Parathyroid adenoma (tissue), 2 donors: Measurements from ENCODE around the gene TOMM70.

Experiments used
- H2AFZ ChIP-seq: fragments of 300-600 bp; sonication (generic); one replicate; pipeline ENCODE4 v1.7.0; 2017; ENCODE audit warnings: antibody characterized with exemption, mild to moderate bottlenecking
- H3K27ac ChIP-seq: fragments of 300-600 bp; sonication (generic); one replicate; pipeline ENCODE4 v1.7.0; 2017
- H3K27me3 ChIP-seq: fragments of 300-600 bp; sonication (generic); one replicate; pipeline ENCODE4 v1.7.0; 2017; ENCODE audit warnings: low read length; ENCODE audit not compliant: control insufficient read depth, insufficient read depth
- H3K36me3 ChIP-seq: fragments of 300-600 bp; sonication (generic); one replicate; pipeline ENCODE4 v1.7.0; 2017; ENCODE audit warnings: low read length; ENCODE audit not compliant: control insufficient read depth, insufficient read depth
- H3K4me1 ChIP-seq: fragments of 300-600 bp; sonication (generic); one replicate; pipeline ENCODE4 v1.7.0; 2017; ENCODE audit warnings: control low read depth
- H3K4me2 ChIP-seq: fragments of 300-600 bp; sonication (generic); one replicate; pipeline ENCODE4 v1.7.0; 2017; ENCODE audit warnings: low read length
- H3K4me3 ChIP-seq: fragments of 300-600 bp; sonication (generic); one replicate; pipeline ENCODE4 v1.7.0; 2017; ENCODE audit warnings: low read depth, low read length
- H3K79me2 ChIP-seq: fragments of 300-600 bp; sonication (generic); one replicate; pipeline ENCODE4 v1.7.0; 2017; ENCODE audit warnings: control low read depth
- H3K9ac ChIP-seq: fragments of 300-600 bp; sonication (generic); one replicate; pipeline ENCODE4 v1.7.0; 2017; ENCODE audit warnings: mild to moderate bottlenecking
- H3K9me3 ChIP-seq: fragments of 300-600 bp; sonication (generic); one replicate; pipeline ENCODE4 v1.7.0; 2017; ENCODE audit warnings: low read length; ENCODE audit not compliant: control insufficient read depth
- TF ChIP-seq, protein P1 (sequence below): fragments of 300-600 bp; sonication (generic); IDR thresholded peaks from one replicate; pipeline ENCODE4 v1.7.0; 2017; ENCODE audit warnings: antibody characterized with exemption, mild to moderate bottlenecking
- donor health status: primary hyperparathyroidism.

TOMM70 gene

GRCh38 chr3:100423611-100424010, 22.7 kb upstream of the TOMM70 start:
- Histone ChIP-seq H3K27me3 (no peaks in the 10 kb centered on the region), H3K79me2 (no peaks in the 10 kb centered on the region), H2AFZ (no peak overlapping the region), H3K9ac (no peak overlapping the region), H3K4me1 (no peaks in the 10 kb centered on the region), H3K27ac (no peak overlapping the region), H3K36me3 (no peaks in the 10 kb centered on the region), H3K9me3 (no peaks in the 10 kb centered on the region), H3K4me2 (no peak overlapping the region), H3K4me3 (no peak overlapping the region)
- TF ChIP-seq, protein P1, sequence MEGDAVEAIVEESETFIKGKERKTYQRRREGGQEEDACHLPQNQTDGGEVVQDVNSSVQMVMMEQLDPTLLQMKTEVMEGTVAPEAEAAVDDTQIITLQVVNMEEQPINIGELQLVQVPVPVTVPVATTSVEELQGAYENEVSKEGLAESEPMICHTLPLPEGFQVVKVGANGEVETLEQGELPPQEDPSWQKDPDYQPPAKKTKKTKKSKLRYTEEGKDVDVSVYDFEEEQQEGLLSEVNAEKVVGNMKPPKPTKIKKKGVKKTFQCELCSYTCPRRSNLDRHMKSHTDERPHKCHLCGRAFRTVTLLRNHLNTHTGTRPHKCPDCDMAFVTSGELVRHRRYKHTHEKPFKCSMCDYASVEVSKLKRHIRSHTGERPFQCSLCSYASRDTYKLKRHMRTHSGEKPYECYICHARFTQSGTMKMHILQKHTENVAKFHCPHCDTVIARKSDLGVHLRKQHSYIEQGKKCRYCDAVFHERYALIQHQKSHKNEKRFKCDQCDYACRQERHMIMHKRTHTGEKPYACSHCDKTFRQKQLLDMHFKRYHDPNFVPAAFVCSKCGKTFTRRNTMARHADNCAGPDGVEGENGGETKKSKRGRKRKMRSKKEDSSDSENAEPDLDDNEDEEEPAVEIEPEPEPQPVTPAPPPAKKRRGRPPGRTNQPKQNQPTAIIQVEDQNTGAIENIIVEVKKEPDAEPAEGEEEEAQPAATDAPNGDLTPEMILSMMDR, result no peak

DNA sequence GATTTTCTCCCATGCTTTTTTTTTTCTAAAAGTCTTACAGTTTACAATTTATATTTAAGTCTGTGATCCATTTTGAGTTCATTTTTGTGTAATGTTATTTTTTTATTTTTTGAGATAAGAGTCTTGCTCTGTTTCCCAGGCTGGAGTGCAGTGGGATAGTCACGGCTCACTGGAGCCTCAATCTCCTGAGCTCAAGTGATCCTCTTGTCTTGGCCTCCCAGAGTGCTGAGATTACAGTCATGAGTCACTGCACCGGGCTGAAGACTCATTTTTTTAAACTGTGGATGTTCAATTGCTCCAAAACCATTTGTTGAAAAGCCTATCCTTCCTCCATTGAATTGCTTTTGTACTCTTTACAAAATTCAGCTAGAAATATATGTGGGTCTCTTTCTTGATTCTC, 20.0 kb upstream of the TOMM70 start:
- no peak overlapping the region for H3K4me3 ChIP-seq
- no peak overlapping the region for H3K9ac ChIP-seq
- no peaks in the 10 kb centered on the region for H3K79me2 ChIP-seq
- no peaks in the 10 kb centered on the region for H3K36me3 ChIP-seq
- no peaks in the 10 kb centered on the region for H3K4me1 ChIP-seq
- no peak overlapping the region for H3K4me2 ChIP-seq
- H3K27ac ChIP-seq, result no peak overlapping the region
- no peaks in the 10 kb centered on the region for H3K9me3 ChIP-seq
- no peak overlapping the region for H2AFZ ChIP-seq
- H3K27me3 ChIP-seq, result no peaks in the 10 kb centered on the region
- TF ChIP-seq, protein P1, result no peak

DNA sequence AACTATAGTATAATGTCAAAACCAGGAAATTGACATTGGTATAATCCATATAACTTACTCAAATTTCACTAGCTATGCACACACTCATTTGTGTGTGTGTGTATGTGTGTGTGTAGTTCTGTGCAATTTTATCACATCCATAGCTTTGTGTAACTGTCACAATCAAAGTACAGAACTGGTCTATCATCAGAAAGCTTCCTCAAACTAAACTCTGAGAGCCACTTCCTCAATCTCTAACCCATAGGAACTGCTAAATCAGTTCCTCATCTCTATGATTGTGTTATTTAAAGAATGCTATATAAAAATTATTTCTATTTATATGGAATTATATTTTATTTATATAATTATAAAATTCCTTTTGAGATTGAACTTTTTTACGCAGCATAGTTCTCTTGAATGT, 18.5 kb upstream of the TOMM70 start:
- Histone ChIP-seq H3K36me3 (no peaks in the 10 kb centered on the region), H2AFZ (no peak overlapping the region), H3K27ac (no peak overlapping the region), H3K9ac (no peak overlapping the region), H3K4me3 (no peak overlapping the region), H3K27me3 (no peaks in the 10 kb centered on the region), H3K4me1 (no peaks in the 10 kb centered on the region), H3K4me2 (no peak overlapping the region), H3K79me2 (no peaks in the 10 kb centered on the region), H3K9me3 (no peaks in the 10 kb centered on the region)
- TF ChIP-seq, protein P1, result no peak

- TF ChIP-seq, protein P1, result no peak
- Histone ChIP-seq H3K27me3 (no peaks in the 10 kb centered on the region), H3K79me2 (no peaks in the 10 kb centered on the region), H3K9me3 (no peaks in the 10 kb centered on the region), H3K9ac (no peak overlapping the region), H3K4me2 (no peak overlapping the region), H3K4me3 (no peak overlapping the region), H3K36me3 (no peaks in the 10 kb centered on the region), H3K4me1 (no peaks in the 10 kb centered on the region), H3K27ac (no peak overlapping the region), H2AFZ (no peak overlapping the region)
Measured at GRCh38 chr3:100416863-100417262, 16.0 kb upstream of the TOMM70 start.

DNA sequence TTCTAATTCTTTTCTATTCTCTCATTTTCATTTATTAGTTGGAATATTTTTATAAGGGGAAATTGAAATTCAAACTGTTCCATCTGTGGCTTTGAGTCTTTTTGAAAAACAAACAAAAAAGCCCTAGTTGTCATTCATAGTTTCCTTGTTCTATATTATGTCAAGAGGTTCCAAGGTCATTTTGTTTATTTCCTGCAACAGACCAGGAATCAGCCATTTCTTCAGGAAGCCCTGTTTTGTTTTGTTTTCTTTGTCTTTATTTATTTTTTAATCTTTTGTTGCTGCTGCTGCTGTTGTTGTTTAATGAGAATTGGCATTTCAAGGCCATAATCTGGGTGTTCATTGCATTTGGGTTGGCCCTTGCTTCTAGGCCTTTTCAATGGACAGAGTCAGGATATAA, 15.3 kb upstream of the TOMM70 start:
- H3K36me3 ChIP-seq, result no peaks in the 10 kb centered on the region
- no peaks in the 10 kb centered on the region for H3K4me1 ChIP-seq
- H3K27me3 ChIP-seq, result no peaks in the 10 kb centered on the region
- H2AFZ ChIP-seq, result no peak overlapping the region
- no peak overlapping the region for H3K9ac ChIP-seq
- no peaks in the 10 kb centered on the region for H3K9me3 ChIP-seq
- no peaks in the 10 kb centered on the region for H3K79me2 ChIP-seq
- H3K27ac ChIP-seq, result no peak overlapping the region
- H3K4me2 ChIP-seq, result no peak overlapping the region
- TF ChIP-seq, protein P1, result no peak
- no peak overlapping the region for H3K4me3 ChIP-seq
